Frontal cortex (tissue), 4 donors: ENCODE measurements around the gene CCDC27. TPM values are rescaled to one million over a fixed set of nuclear protein-coding genes. Genes with fewer than 3 reads are reported as not detected.
A peak's percentile ranks its signal among the peaks of the same experiment; 100 is the strongest.

Experiments
- DNase-seq, 2 donors: peaks; one replicate each; pipeline ENCODE4 v3.0.0; 2012; ENCODE audit warnings: low spot score in 2 of 2
- FAIRE-seq: peaks from 2 replicates; lab custom pipeline; 2012; peaks lifted over from hg19 to GRCh38; lab: Jason Lieb, UNC
- total RNA-seq: library from RNA; depleted of rRNA; stranded (reverse); fragments of >200 nt; gene quantifications from one replicate; pipeline ENCODE4 v1.2.3, GENCODE V29; 2014
- donor health status: control.
- donor health status: control.
- donor health status: control.

CCDC27 gene
- not detected for total RNA-seq

GRCh38 chr1:3752400-3752945 lies at the start of gene CCDC27:
Gene CCDC27, plus strand, starts transcription at chr1:3752450. Its CDS starts 32 bp downstream, at chr1:3752482.
- DNase-seq: no peak
- no peak for FAIRE-seq

GRCh38 chr1:3702528-3702927 lies 49.7 kb upstream of the CCDC27 start:
- FAIRE-seq (no peak), DNase-seq (no peak)

- FAIRE-seq (no peak), DNase-seq (no peak)
Measured at GRCh38 chr1:3702990-3703728, 49.1 kb upstream of the CCDC27 start.

GRCh38 chr1:3703786-3704371 lies 48.4 kb upstream of the CCDC27 start:
- DNase-seq (no peak), FAIRE-seq (no peak)

- FAIRE-seq: no peak
- no peak for DNase-seq
Measured at GRCh38 chr1:3705341-3705950, 46.8 kb upstream of the CCDC27 start.

- FAIRE-seq (no peak), DNase-seq (no peak)
Measured at GRCh38 chr1:3706651-3707297, 45.5 kb upstream of the CCDC27 start.

- DNase-seq (no peak), FAIRE-seq (no peak)
Measured at GRCh38 chr1:3707298-3707938, 44.8 kb upstream of the CCDC27 start.

- FAIRE-seq: no peak
Measured at GRCh38 chr1:3707939-3708328, 44.3 kb upstream of the CCDC27 start.

GRCh38 chr1:3708791-3709190 lies 43.5 kb upstream of the CCDC27 start:
- no peak for DNase-seq
- no peak for FAIRE-seq

More at GRCh38 chr1:3707939-3708328, 44.3 kb upstream of the CCDC27 start:
- no peak for DNase-seq

GRCh38 chr1:3710251-3710650 lies 42.0 kb upstream of the CCDC27 start:
- FAIRE-seq: no peak
- no peak for DNase-seq

- DNase-seq: no peak
- FAIRE-seq: no peak
Measured at GRCh38 chr1:3711381-3711779, 40.9 kb upstream of the CCDC27 start.

- FAIRE-seq: no peak
- no peak for DNase-seq
Measured at GRCh38 chr1:3711780-3712451, 40.3 kb upstream of the CCDC27 start.

- DNase-seq: peak; percentile 70 to 78
Measured at GRCh38 chr1:3712573-3713535, 39.4 kb upstream of the CCDC27 start.

GRCh38 chr1:3713840-3714239 lies 38.4 kb upstream of the CCDC27 start:
- DNase-seq (no peak), FAIRE-seq (no peak)

More at GRCh38 chr1:3712573-3713535, 39.4 kb upstream of the CCDC27 start:
- no peak for FAIRE-seq

- FAIRE-seq (no peak), DNase-seq (peak; percentile 60 to 78)
Measured at GRCh38 chr1:3714284-3714741, 37.9 kb upstream of the CCDC27 start.

GRCh38 chr1:3714814-3715213 lies 37.4 kb upstream of the CCDC27 start:
- no peak for DNase-seq
- no peak for FAIRE-seq

GRCh38 chr1:3716351-3716750 lies 35.9 kb upstream of the CCDC27 start:
- FAIRE-seq (no peak), DNase-seq (no peak)

GRCh38 chr1:3717041-3717714 lies 35.1 kb upstream of the CCDC27 start:
- FAIRE-seq: no peak
- DNase-seq: no peak
